ENCODE data around the gene GNA15. TPM values are rescaled to one million over a fixed set of nuclear protein-coding genes. Genes with fewer than 3 reads are reported as not detected.

GNA15 gene, protein sequence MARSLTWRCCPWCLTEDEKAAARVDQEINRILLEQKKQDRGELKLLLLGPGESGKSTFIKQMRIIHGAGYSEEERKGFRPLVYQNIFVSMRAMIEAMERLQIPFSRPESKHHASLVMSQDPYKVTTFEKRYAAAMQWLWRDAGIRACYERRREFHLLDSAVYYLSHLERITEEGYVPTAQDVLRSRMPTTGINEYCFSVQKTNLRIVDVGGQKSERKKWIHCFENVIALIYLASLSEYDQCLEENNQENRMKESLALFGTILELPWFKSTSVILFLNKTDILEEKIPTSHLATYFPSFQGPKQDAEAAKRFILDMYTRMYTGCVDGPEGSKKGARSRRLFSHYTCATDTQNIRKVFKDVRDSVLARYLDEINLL
- not detected in 2 replicates for total RNA-seq

DNA sequence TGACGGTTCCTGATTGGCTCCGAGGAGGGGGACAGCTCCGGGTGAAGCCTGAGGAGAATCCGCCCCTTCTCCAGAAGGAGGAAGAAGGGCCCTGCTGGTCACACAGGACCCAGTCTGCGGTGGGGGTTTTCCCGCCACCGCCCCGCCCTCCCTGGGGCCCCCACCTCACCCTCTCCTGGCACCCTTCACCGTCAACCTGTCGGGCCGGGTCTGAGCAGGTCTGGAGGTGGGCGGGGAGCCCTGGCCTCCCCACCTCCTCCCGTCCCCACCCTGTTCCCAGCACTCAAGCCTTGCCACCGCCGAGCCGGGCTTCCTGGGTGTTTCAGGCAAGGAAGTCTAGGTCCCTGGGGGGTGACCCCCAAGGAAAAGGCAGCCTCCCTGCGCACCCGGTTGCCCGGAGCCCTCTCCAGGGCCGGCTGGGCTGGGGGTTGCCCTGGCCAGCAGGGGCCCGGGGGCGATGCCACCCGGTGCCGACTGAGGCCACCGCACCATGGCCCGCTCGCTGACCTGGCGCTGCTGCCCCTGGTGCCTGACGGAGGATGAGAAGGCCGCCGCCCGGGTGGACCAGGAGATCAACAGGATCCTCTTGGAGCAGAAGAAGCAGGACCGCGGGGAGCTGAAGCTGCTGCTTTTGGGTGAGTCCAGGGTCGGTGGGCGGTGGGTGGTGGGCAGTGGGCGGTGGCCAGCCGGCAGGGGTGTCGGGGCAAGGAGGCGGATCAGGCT lies at the start of gene GNA15:
Gene GNA15 (plus strand): TSS at position 73 of the 723 bp plus-strand sequence. CDS start 418 bp downstream, at position 491.

DNA sequence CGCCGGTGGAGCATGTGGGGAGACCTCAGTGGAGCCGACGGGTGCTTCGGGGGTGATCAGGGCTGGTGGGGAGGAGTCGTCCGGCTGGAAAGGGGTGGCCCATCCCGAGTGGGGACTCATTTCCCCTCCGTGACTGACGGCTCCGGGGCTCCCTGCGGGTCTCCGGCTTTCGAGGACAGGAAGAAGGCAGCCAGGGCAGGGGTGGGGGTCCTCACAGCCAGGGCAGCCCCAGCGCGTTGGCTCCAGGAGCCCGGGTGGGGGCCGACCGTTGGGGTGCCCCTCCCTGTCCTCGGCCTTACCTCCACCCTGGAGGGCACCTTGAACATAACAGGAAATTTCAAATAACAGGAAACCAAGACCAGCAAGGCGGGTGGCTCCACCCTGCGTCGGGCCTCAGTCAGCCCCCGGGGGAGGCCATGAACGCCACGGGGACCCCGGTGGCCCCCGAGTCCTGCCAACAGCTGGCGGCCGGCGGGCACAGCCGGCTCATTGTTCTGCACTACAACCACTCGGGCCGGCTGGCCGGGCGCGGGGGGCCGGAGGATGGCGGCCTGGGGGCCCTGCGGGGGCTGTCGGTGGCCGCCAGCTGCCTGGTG lies 42.6 kb downstream of the GNA15 start, which contains the start of gene S1PR4:
Gene S1PR4 (plus strand): TSS at position 393 of the 596 bp plus-strand sequence. CDS start 24 bp downstream, at position 417.

DNA sequence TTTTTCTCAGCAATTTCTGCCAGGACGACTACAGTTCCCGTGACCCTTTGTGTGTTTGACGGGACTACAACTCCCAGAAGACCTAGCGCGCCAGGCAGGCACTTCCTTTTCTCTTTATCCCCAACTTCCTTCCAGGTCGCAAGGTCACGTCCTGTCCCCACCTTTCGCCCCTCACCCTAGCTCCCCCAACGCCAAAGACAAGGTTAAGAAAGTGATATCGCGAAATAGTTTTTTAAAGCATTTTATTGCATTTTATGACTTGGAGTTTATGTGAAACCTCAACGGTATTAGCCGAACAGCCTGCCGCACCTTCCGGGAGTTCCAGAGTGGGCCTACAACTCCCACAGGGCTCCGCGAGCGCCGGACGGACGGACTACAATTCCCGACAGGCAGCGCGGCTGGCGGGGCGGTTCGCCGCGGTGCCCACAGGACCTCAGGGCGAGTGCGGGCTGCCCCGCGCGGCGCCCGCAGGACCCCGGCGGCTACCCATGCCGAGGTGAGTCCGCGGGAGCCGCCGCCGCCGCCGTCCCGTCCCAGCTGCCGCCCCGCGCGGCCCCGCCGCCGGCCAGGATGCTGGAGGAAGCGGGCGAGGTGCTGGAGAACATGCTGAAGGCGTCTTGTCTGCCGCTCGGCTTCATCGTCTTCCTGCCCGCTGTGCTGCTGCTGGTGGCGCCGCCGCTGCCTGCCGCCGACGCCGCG lies 49.8 kb downstream of the GNA15 start, which contains the start of gene NCLN:
Gene NCLN (plus strand): TSS at position 470 of the 699 bp plus-strand sequence. CDS start 101 bp downstream, at position 571.

Other genes with a start within 250 kb of the GNA15 start
- 3.1 and 4.1 TPM in 2 replicates for gene ZNF57, start 235.1 kb upstream of the GNA15 start, total RNA-seq
- 0.43 and 1.9 TPM in 2 replicates for gene ZNF77, start 191.1 kb upstream of the GNA15 start, total RNA-seq
- gene TLE6, start 158.5 kb upstream of the GNA15 start, total RNA-seq = 1.6 TPM in 1 of 2 replicates, not detected in the other
- 11.7 and 13.1 TPM in 2 replicates for gene TLE2, start 106.8 kb upstream of the GNA15 start, total RNA-seq
- 229 and 330 TPM in 2 replicates for gene TLE5, start 73.5 kb upstream of the GNA15 start, total RNA-seq
- gene GNA11, start 41.7 kb upstream of the GNA15 start, total RNA-seq = 43.2 and 66.9 TPM in 2 replicates
- gene S1PR4, start 42.7 kb downstream of the GNA15 start, total RNA-seq = not detected in 2 replicates
- gene NCLN, start 49.9 kb downstream of the GNA15 start, total RNA-seq = 53.4 and 58.3 TPM in 2 replicates
- gene CELF5, start 88.6 kb downstream of the GNA15 start, total RNA-seq = not detected in 2 replicates
- gene NFIC, start 230.6 kb downstream of the GNA15 start, total RNA-seq = 36.3 and 65.0 TPM in 2 replicates